ENCODE results near the gene PKMYT1. TPM values are rescaled to one million over a fixed set of nuclear protein-coding genes. Genes with fewer than 3 reads are reported as not detected.

PKMYT1 gene
- total RNA-seq, result 4.5 TPM

GRCh38 chr16:2980227-2981176 is at the start of gene PKMYT1:
TSS of gene PKMYT1 (minus strand) at chr16:2980446. CDS start at chr16:2979657, 789 bp downstream.
- DNase-seq (ENCODE audit: low spot score), result peak; percentile 93

DNA sequence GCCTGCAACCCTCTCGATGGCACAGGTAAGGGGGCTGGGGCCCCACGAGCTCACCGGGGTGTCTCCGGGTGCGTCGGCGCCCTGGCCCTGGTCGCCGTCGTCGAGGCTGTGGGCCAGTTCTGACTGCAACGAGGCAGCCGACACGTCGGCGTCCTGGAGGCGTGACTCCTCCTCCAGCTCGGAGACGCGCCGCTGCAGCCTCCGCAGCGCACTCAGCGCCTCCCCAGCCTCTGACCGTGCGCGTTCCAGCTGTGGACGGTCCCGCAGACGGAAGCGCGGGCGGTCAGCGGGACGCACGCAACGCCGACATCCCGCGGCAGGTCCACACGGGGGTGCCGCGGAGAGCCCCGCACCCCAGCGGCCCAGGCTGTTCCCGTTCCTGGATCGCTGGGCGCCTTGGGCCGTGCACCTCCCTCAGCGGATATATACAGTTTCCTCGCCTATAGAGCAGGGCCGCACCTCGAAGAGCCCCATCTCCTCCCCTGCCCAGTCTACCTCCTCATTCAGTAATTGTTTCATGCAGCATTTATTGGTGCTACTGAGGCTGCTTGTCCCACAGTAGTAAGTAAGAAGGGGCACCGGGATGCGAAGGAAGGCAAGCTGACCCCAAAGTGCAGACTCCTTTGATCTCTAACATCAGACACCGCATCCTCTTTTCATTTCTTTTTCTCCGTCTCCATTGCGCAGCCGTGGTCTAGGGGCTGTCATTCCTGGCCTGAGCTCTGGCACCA is 49.4 kb upstream of the PKMYT1 start:
- DNase-seq (ENCODE audit: low spot score), result no peak

- DNase-seq (ENCODE audit: low spot score), result no peak
Measured at GRCh38 chr16:3028716-3029319, 48.6 kb upstream of the PKMYT1 start.

DNA sequence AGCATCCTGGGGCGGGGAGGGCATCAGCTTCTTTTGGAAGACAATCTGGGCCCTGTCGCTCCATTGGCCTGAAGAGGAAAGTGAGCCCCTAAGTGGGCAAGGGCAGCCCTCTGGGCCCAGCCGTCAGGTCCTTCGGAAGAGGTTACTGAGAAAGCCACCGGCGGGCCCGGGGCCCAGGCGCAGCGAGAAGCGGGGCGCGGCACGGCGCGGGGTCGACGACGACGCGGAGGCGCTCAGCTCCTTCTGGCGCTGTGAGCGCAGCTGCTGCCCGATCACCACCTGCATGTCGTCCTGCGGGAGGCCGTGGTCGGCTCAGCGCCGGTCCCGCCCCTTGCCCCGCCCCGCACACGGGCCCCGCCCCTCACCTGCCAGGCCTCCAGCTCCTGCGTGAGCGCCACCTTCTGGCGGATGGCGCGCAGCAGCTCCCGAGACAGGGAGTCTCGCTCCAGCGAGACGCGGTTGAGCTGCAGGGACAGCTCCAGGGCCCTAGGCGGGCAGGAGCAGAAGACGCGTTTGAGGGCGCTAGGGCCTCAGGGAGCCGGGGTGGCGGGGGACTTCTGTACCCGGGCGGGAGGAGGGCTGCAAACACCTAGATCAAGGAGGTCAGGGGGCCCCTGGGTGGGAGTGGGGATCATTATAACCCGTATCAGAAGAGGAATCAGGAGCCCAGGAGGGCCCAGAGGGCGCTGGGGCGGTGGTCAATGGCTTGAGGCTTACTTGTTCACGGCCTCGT is 47.9 kb upstream of the PKMYT1 start:
- peak; percentile 87 for DNase-seq (ENCODE audit: low spot score)

- DNase-seq (ENCODE audit: low spot score), result no peak
Measured at GRCh38 chr16:3027489-3027795, 47.2 kb upstream of the PKMYT1 start.

DNA sequence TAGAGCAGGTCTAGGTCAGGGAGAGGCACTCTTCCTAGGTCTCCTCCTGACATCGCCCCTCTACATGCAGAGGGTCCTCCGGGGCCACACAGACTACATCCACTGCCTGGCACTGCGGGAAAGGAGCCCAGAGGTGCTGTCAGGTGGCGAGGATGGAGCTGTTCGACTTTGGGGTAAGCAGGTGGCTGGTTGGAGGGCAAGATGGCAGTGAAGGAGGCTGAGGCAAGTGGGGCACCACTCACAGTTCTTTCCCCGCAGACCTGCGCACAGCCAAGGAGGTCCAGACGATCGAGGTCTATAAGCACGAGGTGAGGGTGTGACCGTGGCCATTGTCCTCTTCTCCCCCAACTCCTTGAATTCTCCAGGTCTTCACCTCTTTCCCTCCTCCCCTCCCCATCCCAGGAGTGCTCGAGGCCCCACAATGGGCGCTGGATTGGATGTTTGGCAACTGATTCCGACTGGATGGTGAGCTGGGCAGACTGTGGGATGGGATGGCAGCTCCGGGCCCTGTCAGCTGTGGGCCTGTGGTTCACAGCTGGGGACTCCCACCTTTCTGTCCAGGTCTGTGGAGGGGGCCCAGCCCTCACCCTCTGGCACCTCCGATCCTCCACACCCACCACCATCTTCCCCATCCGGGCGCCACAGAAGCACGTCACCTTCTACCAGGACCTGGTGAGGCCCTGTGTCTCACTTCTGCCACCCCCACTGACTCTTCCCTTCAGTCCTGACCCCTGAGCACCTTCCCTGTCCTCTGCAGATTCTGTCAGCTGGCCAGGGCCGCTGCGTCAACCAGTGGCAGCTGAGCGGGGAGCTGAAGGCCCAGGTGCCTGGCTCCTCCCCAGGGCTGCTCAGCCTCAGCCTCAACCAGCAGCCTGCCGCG is 46.6 kb upstream of the PKMYT1 start:
- no peak for DNase-seq (ENCODE audit: low spot score)

DNA sequence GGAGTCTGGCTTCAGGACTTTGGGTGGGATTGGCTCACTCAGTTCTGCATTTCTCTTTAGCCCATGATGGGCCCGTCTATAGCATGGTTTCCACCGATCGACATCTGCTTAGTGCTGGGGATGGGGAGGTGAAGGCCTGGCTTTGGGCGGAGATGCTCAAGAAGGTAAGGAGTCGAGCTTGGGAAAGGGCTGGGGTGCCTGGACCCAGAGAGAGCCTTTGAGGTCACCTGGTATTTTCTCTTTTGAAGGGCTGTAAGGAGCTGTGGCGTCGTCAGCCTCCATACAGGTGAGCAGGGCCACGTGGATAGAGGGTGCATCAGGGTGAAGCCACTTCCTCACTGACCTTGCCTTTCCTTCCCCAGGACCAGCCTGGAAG is 45.7 kb upstream of the PKMYT1 start:
- DNase-seq (ENCODE audit: low spot score), result no peak

- DNase-seq (ENCODE audit: low spot score), result no peak
Measured at GRCh38 chr16:3025032-3026002, 45.1 kb upstream of the PKMYT1 start.

DNA sequence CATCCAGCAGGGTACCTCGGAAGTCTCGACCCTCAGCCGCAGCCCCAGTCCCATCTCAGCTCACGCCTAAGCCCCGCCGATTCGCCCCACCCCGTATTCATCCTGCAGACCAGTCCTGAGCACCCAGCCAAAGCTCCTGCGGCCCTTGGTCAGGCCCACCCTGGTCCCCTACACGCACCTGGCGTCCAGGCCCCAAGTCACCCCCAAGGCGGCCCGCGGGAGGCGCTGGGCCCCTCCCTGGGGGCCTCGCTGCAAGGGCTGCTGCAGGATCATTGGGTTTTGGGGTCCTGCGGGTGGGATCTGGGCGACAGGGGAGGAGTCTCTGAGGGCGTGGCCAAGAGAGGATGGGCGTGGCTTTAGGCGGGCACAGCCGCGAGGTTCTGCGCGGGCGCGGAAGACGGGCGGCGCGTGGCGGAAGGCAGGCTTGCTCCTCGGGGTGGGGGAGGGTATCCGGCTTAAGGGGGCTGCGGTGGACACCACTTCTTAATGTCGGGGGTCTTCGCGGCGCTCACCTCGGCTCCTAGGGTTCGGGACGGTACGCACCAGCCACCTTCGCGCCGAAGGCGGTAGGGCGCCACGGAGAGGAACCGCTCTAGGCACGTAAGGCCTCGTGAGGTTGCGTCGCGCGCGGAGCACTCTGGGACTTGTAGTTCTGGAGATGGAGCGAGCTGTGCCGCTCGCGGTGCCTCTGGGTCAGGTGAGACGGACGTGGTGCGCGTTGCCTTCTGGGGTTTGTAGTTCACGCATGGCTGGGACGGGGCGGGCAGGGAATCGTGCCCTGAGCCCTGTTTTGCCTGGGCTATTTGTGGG is 43.6 kb upstream of the PKMYT1 start, which contains the start of the genes HCFC1R1 and THOC6:
Gene HCFC1R1 (minus strand): TSS at position 274 of the 810 bp plus-strand sequence. CDS start 1 bp downstream, at position 273.
Gene THOC6 (plus strand): TSS at position 367 of the 810 bp plus-strand sequence. CDS start 292 bp downstream, at position 659.
- DNase-seq (ENCODE audit: low spot score), result peak; percentile 98

- no peak for DNase-seq (ENCODE audit: low spot score)
Measured at GRCh38 chr16:3023415-3023668, 43.1 kb upstream of the PKMYT1 start.

- DNase-seq (ENCODE audit: low spot score), result no peak
Measured at GRCh38 chr16:3022684-3023414, 42.6 kb upstream of the PKMYT1 start.

DNA sequence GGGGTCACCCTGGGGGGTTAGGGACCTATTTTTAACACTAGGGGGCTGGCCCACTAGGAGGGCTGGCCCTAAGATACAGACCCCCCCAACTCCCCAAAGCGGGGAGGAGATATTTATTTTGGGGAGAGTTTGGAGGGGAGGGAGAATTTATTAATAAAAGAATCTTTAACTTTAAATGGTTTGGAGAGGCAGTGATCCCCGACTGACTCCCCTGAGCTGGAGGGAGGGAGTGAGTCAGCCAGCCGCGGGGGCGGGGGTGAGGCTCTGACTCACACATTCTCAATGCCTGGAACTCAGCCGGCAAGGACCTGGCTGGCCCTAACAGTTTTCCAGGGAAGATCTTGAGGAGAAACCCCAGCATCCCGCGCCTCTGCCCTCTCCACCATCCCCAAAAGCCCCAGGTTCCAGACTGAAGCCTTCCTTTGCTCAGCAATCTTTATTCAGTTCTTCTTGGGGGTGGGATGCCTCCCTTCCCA is 42.0 kb upstream of the PKMYT1 start:
- peak; percentile 92 for DNase-seq (ENCODE audit: low spot score)

DNA sequence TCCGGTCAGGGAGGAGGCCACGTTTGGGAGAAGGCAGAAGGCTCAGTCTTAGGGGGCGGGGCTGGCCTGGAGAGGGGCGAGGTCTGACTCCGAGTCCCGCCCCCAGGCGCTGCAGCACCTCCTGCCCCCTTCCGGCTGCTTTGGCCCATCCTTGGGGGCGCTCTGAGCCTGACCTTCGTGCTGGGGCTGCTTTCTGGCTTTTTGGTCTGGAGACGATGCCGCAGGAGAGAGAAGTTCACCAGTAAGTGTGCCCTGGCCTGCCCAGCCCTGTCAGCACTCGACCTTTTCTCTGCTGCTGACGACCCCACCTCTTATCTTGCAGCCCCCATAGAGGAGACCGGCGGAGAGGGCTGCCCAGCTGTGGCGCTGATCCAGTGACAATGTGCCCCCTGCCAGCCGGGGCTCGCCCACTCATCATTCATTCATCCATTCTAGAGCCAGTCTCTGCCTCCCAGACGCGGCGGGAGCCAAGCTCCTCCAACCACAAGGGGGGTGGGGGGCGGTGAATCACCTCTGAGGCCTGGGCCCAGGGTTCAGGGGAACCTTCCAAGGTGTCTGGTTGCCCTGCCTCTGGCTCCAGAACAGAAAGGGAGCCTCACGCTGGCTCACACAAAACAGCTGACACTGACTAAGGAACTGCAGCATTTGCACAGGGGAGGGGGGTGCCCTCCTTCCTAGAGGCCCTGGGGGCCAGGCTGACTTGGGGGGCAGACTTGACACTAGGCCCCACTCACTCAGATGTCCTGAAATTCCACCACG is 41.4 kb upstream of the PKMYT1 start:
- peak; percentile 63 for DNase-seq (ENCODE audit: low spot score)

DNA sequence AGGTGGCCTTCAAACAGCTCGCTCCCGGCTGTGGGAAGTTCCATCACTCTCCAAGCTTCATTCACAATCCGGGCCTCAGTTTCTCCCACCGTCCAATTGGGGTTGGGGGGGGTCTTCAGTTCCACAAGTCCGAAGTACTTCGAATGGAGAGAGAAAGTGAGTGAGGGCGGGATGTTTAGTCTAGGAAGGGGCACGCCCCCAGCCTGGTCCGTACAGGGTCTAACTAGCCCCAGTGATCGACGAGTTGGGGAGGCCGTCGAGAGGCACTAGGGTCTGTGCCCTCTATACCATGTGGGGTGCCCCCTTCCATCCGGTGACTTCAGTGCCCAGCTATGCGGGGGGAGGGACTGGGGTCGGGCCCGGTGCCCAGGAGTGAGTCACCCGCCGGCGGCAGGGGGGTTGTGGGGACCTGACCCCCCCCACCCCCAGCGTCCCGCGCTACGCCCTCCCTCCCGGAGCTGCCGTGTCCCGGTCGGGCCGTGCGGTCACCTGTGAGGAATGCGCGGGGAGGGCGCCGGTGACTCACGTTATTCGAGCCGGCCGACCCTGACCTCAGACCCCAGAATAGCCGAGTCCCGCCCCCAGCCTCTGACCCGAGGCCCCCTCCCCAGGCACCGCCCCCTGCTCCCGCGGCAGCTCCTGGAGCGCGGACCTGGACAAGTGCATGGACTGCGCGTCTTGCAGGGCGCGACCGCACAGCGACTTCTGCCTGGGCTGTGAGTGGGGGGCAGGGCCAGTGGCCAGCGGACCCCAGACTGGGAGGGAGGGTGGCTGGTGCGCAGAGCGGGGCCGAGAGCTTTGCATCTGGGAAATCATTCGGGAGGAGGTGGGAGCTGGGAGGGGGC is 40.6 kb upstream of the PKMYT1 start:
- DNase-seq (ENCODE audit: low spot score), result peak; percentile 78

DNA sequence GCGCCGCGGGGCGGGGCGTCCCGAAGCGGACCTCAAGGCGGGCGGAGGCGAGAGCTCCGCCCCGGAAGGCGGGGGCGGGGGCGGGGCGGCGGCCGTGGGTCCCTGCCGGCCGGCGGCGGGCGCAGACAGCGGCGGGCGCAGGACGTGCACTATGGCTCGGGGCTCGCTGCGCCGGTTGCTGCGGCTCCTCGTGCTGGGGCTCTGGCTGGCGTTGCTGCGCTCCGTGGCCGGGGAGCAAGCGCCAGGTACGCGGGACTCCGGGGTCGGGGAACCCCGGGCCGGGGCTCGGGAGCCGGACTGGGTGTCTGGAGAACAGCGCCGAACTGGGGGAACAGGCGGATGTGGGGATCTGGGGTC is 40.0 kb upstream of the PKMYT1 start, which contains the start of gene TNFRSF12A:
Gene TNFRSF12A (plus strand): TSS at position 122 of the 357 bp plus-strand sequence. CDS start 30 bp downstream, at position 152.
- peak; percentile 80 for DNase-seq (ENCODE audit: low spot score)

GRCh38 chr16:3019594-3020246 is 39.5 kb upstream of the PKMYT1 start:
- no peak for DNase-seq (ENCODE audit: low spot score)
